RCC 7860 (cell line): ENCODE measurements around the gene STS.
"Not testable (repeated sequence)": the region's sequence is repeated elsewhere in the genome, so short reads cannot be mapped to it uniquely, and the experiment has no call there.

Source experiments
- DNase-seq: peaks from one replicate; pipeline ENCODE4 v3.0.0-alpha.2; 2015; ENCODE audit warnings: low spot score
- FAIRE-seq: peaks from 2 replicates; lab custom pipeline; 2012; peaks lifted over from hg19 to GRCh38; lab: Jason Lieb, UNC

Gene STS

GRCh38 chrX:7178859-7179258, 31.3 kb downstream of the STS start:
- not testable (repeated sequence) for FAIRE-seq

GRCh38 chrX:7179446-7179845, 31.9 kb downstream of the STS start:
- FAIRE-seq (no peak), DNase-seq (no peak)

More at GRCh38 chrX:7178859-7179258, 31.3 kb downstream of the STS start:
- DNase-seq, result not testable (repeated sequence)

- FAIRE-seq (no peak), DNase-seq (no peak)
These were observed 37.3 kb downstream of the STS start for GRCh38 chrX:7184816-7185215.

GRCh38 chrX:7188672-7189071, 41.2 kb downstream of the STS start:
- FAIRE-seq (no peak), DNase-seq (no peak)

GRCh38 chrX:7190157-7190556, 42.6 kb downstream of the STS start:
- DNase-seq (no peak), FAIRE-seq (no peak)

- no peak for DNase-seq
- no peak for FAIRE-seq
These were observed 44.2 kb downstream of the STS start for GRCh38 chrX:7191681-7192110.

- no peak for DNase-seq
- FAIRE-seq, result no peak
These were observed 45.4 kb downstream of the STS start for GRCh38 chrX:7192871-7193270.

GRCh38 chrX:7194606-7195005, 47.1 kb downstream of the STS start:
- DNase-seq (no peak), FAIRE-seq (no peak)
